GM18873 (cell line): ENCODE results near the gene FAM114A1.

ENCODE experiments used
- ATAC-seq: cut with Tn5 transposase; IDR thresholded peaks from one replicate; pipeline ENCODE4 v1.9.1; 2021; ENCODE audit warnings: mild to moderate bottlenecking, moderate library complexity, moderate number of reproducible peaks; ENCODE audit not compliant: unreplicated experiment, low FRiP score

The FAM114A1 gene

DNA sequence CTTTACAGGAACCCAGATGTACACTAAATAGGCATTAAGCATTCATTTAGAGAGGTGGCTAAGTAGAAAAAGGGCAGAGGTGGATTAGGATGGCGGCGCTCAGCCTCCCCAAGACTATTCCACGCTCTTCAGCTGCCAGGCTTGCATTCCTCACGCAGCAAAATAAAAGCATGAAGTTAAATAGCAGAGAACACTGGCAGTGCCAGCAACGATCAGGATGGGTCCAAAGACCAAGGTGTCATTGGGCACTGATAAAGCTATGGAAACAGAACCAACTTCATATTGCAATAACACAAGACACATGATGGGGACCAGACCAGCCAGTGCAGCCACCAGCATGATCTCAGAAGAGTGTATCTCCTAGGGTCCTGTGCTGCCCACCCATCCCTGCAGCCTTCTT is 122.6 kb downstream of the FAM114A1 start:
- no peak for ATAC-seq

DNA sequence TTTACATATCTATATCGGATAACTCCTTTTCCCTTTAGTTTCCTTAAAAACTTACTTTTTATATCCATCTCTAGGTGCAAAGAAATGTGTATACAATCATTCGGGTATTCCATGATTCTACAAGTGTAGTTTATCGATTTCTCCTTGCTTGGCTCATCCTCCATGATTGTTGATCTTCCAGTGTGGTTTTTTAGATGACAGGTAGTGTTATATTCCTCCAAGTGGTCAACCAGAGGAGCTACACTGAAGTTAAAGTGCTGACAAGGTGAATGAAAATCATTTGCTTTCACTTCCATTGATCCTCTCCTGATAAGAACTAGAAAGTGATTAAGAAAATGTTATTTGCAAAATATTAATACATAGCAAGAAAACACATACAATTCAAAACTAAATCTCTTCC is 126.1 kb downstream of the FAM114A1 start:
- ATAC-seq = no peak

DNA sequence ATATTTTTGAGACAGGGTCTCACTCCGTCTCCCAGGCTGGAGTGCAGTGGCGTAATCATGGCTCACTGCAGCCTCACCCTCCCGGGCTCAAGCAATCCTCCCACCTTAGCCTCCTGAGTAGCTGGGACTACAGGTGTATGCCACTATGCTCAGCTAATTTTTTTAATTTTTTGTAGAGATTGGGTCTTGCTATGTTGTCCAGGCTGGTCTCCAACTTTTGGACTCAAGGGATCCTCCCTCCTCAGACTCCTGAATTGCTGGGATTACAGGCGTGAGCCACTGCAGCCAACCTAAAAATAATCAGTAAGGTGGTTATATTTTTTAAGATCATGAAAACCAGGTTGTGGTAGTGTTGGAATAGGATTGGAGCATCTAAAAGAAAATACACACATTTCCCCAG is 126.5 kb downstream of the FAM114A1 start:
- no peak for ATAC-seq
